K562 (cell line): Measurements from ENCODE around the gene UTP25. TPM values are rescaled to one million over a fixed set of nuclear protein-coding genes. Genes with fewer than 3 reads are reported as not detected.

Experiments
- ATAC-seq: fragments of 200-7000 bp; cut with Tn5 transposase; 3 replicates; pipeline ENCODE4 v1.9.1; 2020; ENCODE audit warnings: moderate library complexity
- BruUV-seq: library from RNA; stranded (reverse); fragments of 400-500 nt; replicated peaks from 2 replicates; lab custom pipeline; 2021; lab: Mats Ljungman, UMichigan
- CTCF ChIA-PET: fragments of 300-600 bp; formaldehyde crosslinking; extraction: SDS; loops from one replicate; lab custom pipeline; 2021; ENCODE audit warnings: low intra/inter-chr PET ratio; lab: Yijun Ruan, JAX
- POLR2A ChIA-PET: fragments of 300-600, 350-650 bp; sonication (Branson Sonifier 250); formaldehyde crosslinking; extraction: SDS; loops from one replicate; lab custom pipeline; 2021; ENCODE audit warnings: antibody characterized with exemption, inconsistent platforms; lab: Yijun Ruan, JAX
- DNase-seq, 4 experiments: peaks; one replicate each; pipeline versions ENCODE4 v3.0.0 to v3.0.0-alpha.2; 2011 to 2018; ENCODE audit warnings: low spot score in 3 of 4, mixed read lengths in 3 of 4; ENCODE audit errors: extremely low read depth in 1 of 4
- FAIRE-seq: peaks from 2 replicates; lab custom pipeline; 2011; peaks lifted over from hg19 to GRCh38; lab: Jason Lieb, UNC
- H2AFZ ChIP-seq: 2 replicates; pipeline ENCODE4 v1.6.0; 2011; ENCODE audit warnings: low read depth, low read length, control low read depth, inconsistent platforms
- H3K27ac ChIP-seq: fragments of 200-600 bp; 3 replicates; pipeline ENCODE4 v1.8.0; 2011; ENCODE audit warnings: low read depth, mild to moderate bottlenecking, control low read depth, inconsistent platforms, low read length, moderate library complexity, mixed read lengths; ENCODE audit errors: extremely low read depth
- H3K27me3 ChIP-seq, 2 experiments: fragments of 300-600 bp in 1 of 2; 2 replicates in 1 of 2; 3 replicates in 1 of 2; pipeline versions ENCODE4 v1.6.0 to v1.8.0; 2011; ENCODE audit warnings: inconsistent platforms in 2 of 2, low read length in 2 of 2, mild to moderate bottlenecking in 1 of 2, mixed read lengths in 1 of 2, moderate library complexity in 1 of 2; ENCODE audit not compliant: control insufficient read depth in 2 of 2, insufficient read depth in 2 of 2
- H3K36me3 ChIP-seq: fragments of 300-600 bp; 3 replicates; pipeline ENCODE4 v1.8.0; 2011; ENCODE audit warnings: mild to moderate bottlenecking, low read length, inconsistent platforms; ENCODE audit not compliant: control insufficient read depth, insufficient read depth
- H3K4me1 ChIP-seq, 2 experiments: fragments of 200-600 bp in 1 of 2; replicated peaks in 1 of 2; 2 replicates in 1 of 2; 3 replicates in 1 of 2; pipeline versions ENCODE4 v1.5.1 to v1.8.0; 2011; ENCODE audit warnings: inconsistent platforms in 2 of 2, low read length in 2 of 2, mild to moderate bottlenecking in 1 of 2, mixed read lengths in 1 of 2, moderate library complexity in 1 of 2; ENCODE audit not compliant: control insufficient read depth in 2 of 2, insufficient read depth in 2 of 2
- H3K4me2 ChIP-seq: 2 replicates; pipeline ENCODE4 v1.6.1; 2011; ENCODE audit warnings: low read length, control low read depth, inconsistent platforms, mixed read lengths; ENCODE audit not compliant: insufficient read depth
- H3K4me3 ChIP-seq: fragments of 200-600 bp; sonication (generic), shearing (Covaris generic); 2 replicates; pipeline ENCODE4 v1.5.1; 2016; ENCODE audit warnings: control low read depth, inconsistent platforms
- H3K79me2 ChIP-seq: fragments of 200-600 bp; 3 replicates; pipeline ENCODE4 v1.8.0; 2011; ENCODE audit warnings: low read length, inconsistent platforms; ENCODE audit not compliant: control insufficient read depth, insufficient read depth
- H3K9ac ChIP-seq, 2 experiments: 2 replicates each; pipeline versions ENCODE4 v1.6.0 to v1.6.1; 2011; ENCODE audit warnings: low read depth in 2 of 2, low read length in 2 of 2, control low read depth in 1 of 2, inconsistent platforms in 1 of 2, mild to moderate bottlenecking in 1 of 2, mixed read lengths in 1 of 2; ENCODE audit not compliant: insufficient read depth in 1 of 2
- H3K9me1 ChIP-seq: one replicate; pipeline ENCODE4 v1.6.0; 2011; ENCODE audit warnings: inconsistent platforms, mild to moderate bottlenecking, low read length, moderate library complexity; ENCODE audit not compliant: control insufficient read depth, insufficient read depth
- H3K9me3 ChIP-seq: replicated peaks from 2 replicates; pipeline ENCODE4 v1.5.1; 2011; ENCODE audit warnings: low read depth, low read length, inconsistent platforms; ENCODE audit not compliant: control insufficient read depth, insufficient read depth
- H4K20me1 ChIP-seq: replicated peaks from 2 replicates; pipeline ENCODE4 v1.6.1; 2011; ENCODE audit warnings: low read length, inconsistent platforms, mixed read lengths; ENCODE audit not compliant: control insufficient read depth, insufficient read depth
- ARID1B ChIP-seq: fragments of 450-650 bp; IDR thresholded peaks from 2 replicates; pipeline ENCODE4 v1.6.1; 2016; ENCODE audit warnings: antibody characterized with exemption, mild to moderate bottlenecking, inconsistent platforms
- CBX8 ChIP-seq: fragments of 200-600 bp; sonication (generic); IDR thresholded peaks from 2 replicates; pipeline ENCODE4 v1.6.1; 2012; ENCODE audit warnings: borderline replicate concordance, mixed run types, low read depth, mild to moderate bottlenecking, moderate library complexity, mixed read lengths, low read length, control low read depth, inconsistent platforms; ENCODE audit not compliant: poor library complexity, severe bottlenecking; ENCODE audit errors: extremely low read depth
- EHMT2 ChIP-seq: fragments of 450-650 bp; IDR thresholded peaks from 2 replicates; pipeline ENCODE4 v1.6.1; 2018; ENCODE audit warnings: antibody characterized with exemption
- ESRRB ChIP-seq: fragments of 250-450 bp; sonication (Bioruptor Pico); IDR thresholded peaks from 2 replicates; pipeline ENCODE4 v1.5.0; 2020; ENCODE audit warnings: mild to moderate bottlenecking, moderate library complexity, borderline replicate concordance
- JUNB ChIP-seq: fragments of 450-650 bp; formaldehyde crosslinking; conservative IDR thresholded peaks from 2 replicates; pipeline ENCODE4 v1.4.0; 2020; ENCODE audit warnings: mild to moderate bottlenecking
- KLF13 ChIP-seq: fragments of 450-650 bp; IDR thresholded peaks from 2 replicates; pipeline ENCODE4 v1.6.1; 2016; ENCODE audit warnings: missing genetic modification characterization, low read depth, mild to moderate bottlenecking, missing compliant biosample characterization, moderate library complexity, borderline replicate concordance
- L3MBTL2 ChIP-seq: fragments of 450-650 bp; IDR thresholded peaks from 2 replicates; pipeline ENCODE4 v1.6.1; 2016; ENCODE audit warnings: mild to moderate bottlenecking, moderate library complexity
- NUFIP1 ChIP-seq: fragments of 450-650 bp; IDR thresholded peaks from 2 replicates; pipeline ENCODE4 v1.6.1; 2018; ENCODE audit not compliant: partially characterized antibody
- PRPF4 ChIP-seq: fragments of 200-400 bp; formaldehyde crosslinking; IDR thresholded peaks from one replicate; pipeline ENCODE4 v1.6.1; 2017; ENCODE audit warnings: low read length, low read depth, mild to moderate bottlenecking; ENCODE audit not compliant: insufficient read depth, poor library complexity, severe bottlenecking
- TEAD2 ChIP-seq: fragments of 450-650 bp; IDR thresholded peaks from 2 replicates; pipeline ENCODE4 v1.6.1; 2016; ENCODE audit warnings: missing genetic modification characterization, control low read depth, missing compliant biosample characterization
- ZNF124 ChIP-seq: sonication (generic); formaldehyde crosslinking; IDR thresholded peaks from 2 replicates; pipeline ENCODE4 v1.8.1; 2022; ENCODE audit warnings: missing genetic modification reagents
- ZNF3 ChIP-seq: fragments of 250-450 bp; sonication (Bioruptor Pico); IDR thresholded peaks from 2 replicates; pipeline ENCODE4 v1.5.0; 2021; ENCODE audit warnings: mild to moderate bottlenecking, moderate library complexity
- ZNF561 ChIP-seq: fragments of 450-650 bp; formaldehyde crosslinking; conservative IDR thresholded peaks from 2 replicates; pipeline ENCODE4 v1.4.0; 2020; ENCODE audit warnings: mild to moderate bottlenecking, moderate library complexity
- WGBS: fragments of 100-300 bp; shearing (Covaris generic); methylation state at CpG from one replicate; pipeline ENCODE4 v1.1.6; 2016; ENCODE audit warnings: low coverage, mixed read lengths; ENCODE audit not compliant: insufficient coverage; ENCODE audit errors: missing lambda C conversion rate; 5-methylcytosine and 5-hydroxymethylcytosine counted together
- in situ Hi-C: fragments of 300-500 bp; cut with MboI; formaldehyde crosslinking; loops from 4 replicates; pipeline ENCODE4 v1.15.0; 2018; ENCODE audit warnings: inconsistent platforms, mixed read lengths
- intact Hi-C: fragments of 100-400 bp; cut with micrococcal nuclease; formaldehyde crosslinking; loops from 2 replicates; pipeline ENCODE4 v1.14.2; 2022
- polyA plus RNA-seq, 8 experiments: library from polyadenylated mRNA; depleted of rRNA in 4 of 8; stranded (reverse) in 5 of 8; unstranded in 3 of 8; fragments of >200 nt; fragmentation: Nextera tagmentation in 2 of 8; fragmentation: Illumina TruSeq in 1 of 8; extraction: Ambion mirVana in 2 of 8; extraction: Trizol in 1 of 8; gene quantifications; 2 replicates each; pipeline versions ENCODE4 v1.2.1 to v1.2.3, GENCODE V29; 2011 to 2014; ENCODE audit warnings: inconsistent platforms in 1 of 8, missing spikeins in 1 of 8
- total RNA-seq, 7 experiments: library from RNA; depleted of rRNA in 6 of 7; stranded (reverse); fragments of >200 nt in 6 of 7; fragmentation: Illumina TruSeq in 2 of 7; extraction: Trizol in 2 of 7; gene quantifications; 2 replicates each; pipeline versions ENCODE4 v1.2.1 to v1.2.3, GENCODE V29; 2011 to 2021; ENCODE audit warnings: low replicate concordance in 1 of 7
- TF ChIP-seq, protein P1 (sequence below): sonication (generic); formaldehyde crosslinking; IDR thresholded peaks from 2 replicates; pipeline ENCODE4 v1.8.1; 2023; ENCODE audit warnings: mild to moderate bottlenecking, missing genetic modification reagents

UTP25 gene
- total and polyA plus RNA-seq, 9 of the 15 experiments (the other 6 are each of a cell fraction or from before 2014, with no cell fraction given) = 5.7 to 17.6 (median 12.0) TPM

DNA sequence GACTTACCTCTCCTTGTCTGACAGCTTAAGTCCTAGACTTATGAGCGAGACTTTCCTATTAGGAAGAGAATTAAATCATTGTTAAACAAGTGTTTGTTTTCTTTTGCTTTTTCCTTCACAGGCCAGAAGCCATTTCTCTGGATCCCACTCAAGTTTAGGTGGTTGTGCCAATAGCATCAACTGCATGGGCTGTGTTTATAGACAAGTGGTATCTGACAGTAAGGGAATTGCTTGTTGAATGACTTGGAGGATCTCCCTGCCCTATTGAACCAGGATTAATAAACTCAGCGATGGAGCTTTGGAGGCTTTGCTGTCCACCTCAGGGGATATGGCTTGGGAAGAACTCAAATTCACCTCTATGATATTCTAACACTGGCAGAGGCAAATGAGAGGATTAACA, 43.7 kb downstream of the UTP25 start:
- no TSS peak for BruUV-seq
- ATAC-seq (no peak), FAIRE-seq (no peak), DNase-seq (no peak)
- TF ChIP-seq ZNF3 (CRISPR knock-in tag) (no peak), ZNF124 (CRISPR knock-in tag) (no peak), ESRRB (CRISPR knock-in tag) (no peak), ARID1B (no peak), L3MBTL2 (no peak), EHMT2 (no peak), TEAD2 (tag) (no peak), CBX8 (no peak), KLF13 (tag) (no peak), JUNB (CRISPR knock-in tag) (no peak), PRPF4 (no peak), NUFIP1 (no peak), ZNF561 (CRISPR knock-in tag) (no peak)
- TF ChIP-seq, protein P1, sequence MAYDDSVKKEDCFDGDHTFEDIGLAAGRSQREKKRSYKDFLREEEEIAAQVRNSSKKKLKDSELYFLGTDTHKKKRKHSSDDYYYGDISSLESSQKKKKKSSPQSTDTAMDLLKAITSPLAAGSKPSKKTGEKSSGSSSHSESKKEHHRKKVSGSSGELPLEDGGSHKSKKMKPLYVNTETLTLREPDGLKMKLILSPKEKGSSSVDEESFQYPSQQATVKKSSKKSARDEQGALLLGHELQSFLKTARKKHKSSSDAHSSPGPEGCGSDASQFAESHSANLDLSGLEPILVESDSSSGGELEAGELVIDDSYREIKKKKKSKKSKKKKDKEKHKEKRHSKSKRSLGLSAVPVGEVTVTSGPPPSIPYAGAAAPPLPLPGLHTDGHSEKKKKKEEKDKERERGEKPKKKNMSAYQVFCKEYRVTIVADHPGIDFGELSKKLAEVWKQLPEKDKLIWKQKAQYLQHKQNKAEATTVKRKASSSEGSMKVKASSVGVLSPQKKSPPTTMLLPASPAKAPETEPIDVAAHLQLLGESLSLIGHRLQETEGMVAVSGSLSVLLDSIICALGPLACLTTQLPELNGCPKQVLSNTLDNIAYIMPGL (CRISPR knock-in tag) = no peak
- WGBS = 0% methylated on average over 2 of the region's 2 CpGs
- ChIA-PET POLR2A (no interaction called here), CTCF (no interaction called here)
- H3K9me3 ChIP-seq = no peaks in the 10 kb centered on the region
- H3K79me2 ChIP-seq = no peaks in the 10 kb centered on the region
- H3K36me3 ChIP-seq = no peaks in the 10 kb centered on the region
- H3K9ac ChIP-seq = no peak overlapping the region
- intact Hi-C loops (no loop called here), in situ Hi-C loops (loop anchor here (25.0 kb wide), 1 partner anchor 1266 kb away; the partner anchor contains the start of gene KCNH1)
- H4K20me1 ChIP-seq = no peaks in the 10 kb centered on the region
- no peak overlapping the region for H2AFZ ChIP-seq
- no peak overlapping the region for H3K27ac ChIP-seq
- H3K4me1 ChIP-seq = no peaks in the 10 kb centered on the region
- no peak overlapping the region for H3K4me3 ChIP-seq
- H3K27me3 ChIP-seq = no peaks in the 10 kb centered on the region; a peak in 1 of 5 replicates
- no peaks in the 10 kb centered on the region for H3K9me1 ChIP-seq
- H3K4me2 ChIP-seq = no peak overlapping the region
